DND-41 (cell line): ENCODE data around the gene NOS1.

Experiments
- ATAC-seq: fragments of 200-7000 bp; cut with Tn5 transposase; 3 replicates; pipeline ENCODE4 v1.9.1; 2021; ENCODE audit warnings: low read depth; ENCODE audit not compliant: insufficient read depth
- DNase-seq: peaks from one replicate; pipeline ENCODE4 v3.0.0-alpha.2; 2020
- H2AFZ ChIP-seq: 2 replicates; pipeline ENCODE4 v1.6.0; 2012; ENCODE audit warnings: low read depth, low read length
- H3K27ac ChIP-seq: 2 replicates; pipeline ENCODE4 v1.5.1; 2012; ENCODE audit warnings: low read length, inconsistent platforms
- H3K27me3 ChIP-seq: fragments of 200-600 bp; sonication (generic); 2 replicates; pipeline ENCODE4 v1.6.0; 2012; ENCODE audit warnings: low read length, mild to moderate bottlenecking, inconsistent platforms; ENCODE audit not compliant: insufficient read depth, poor library complexity
- H3K36me3 ChIP-seq: 2 replicates; pipeline ENCODE4 v1.5.1; 2012; ENCODE audit warnings: low read length, inconsistent platforms; ENCODE audit not compliant: insufficient read depth
- H3K4me1 ChIP-seq: 2 replicates; pipeline ENCODE4 v1.5.1; 2012; ENCODE audit warnings: mild to moderate bottlenecking, low read length; ENCODE audit not compliant: insufficient read depth
- H3K4me2 ChIP-seq: 2 replicates; pipeline ENCODE4 v1.6.0; 2012; ENCODE audit warnings: mild to moderate bottlenecking, moderate library complexity, low read length, inconsistent platforms; ENCODE audit not compliant: insufficient read depth
- H3K4me3 ChIP-seq, 2 experiments: fragments of 200-600 bp in 1 of 2; shearing (Covaris generic) in 1 of 2; 2 replicates each; pipeline ENCODE4 v1.5.1; 2012 to 2016; ENCODE audit warnings: inconsistent platforms in 2 of 2, low read length in 2 of 2, mild to moderate bottlenecking in 2 of 2, low read depth in 1 of 2, moderate library complexity in 1 of 2
- H3K79me2 ChIP-seq: 2 replicates; pipeline ENCODE4 v1.6.0; 2012; ENCODE audit warnings: low read length, inconsistent platforms; ENCODE audit not compliant: insufficient read depth
- H3K9ac ChIP-seq: 2 replicates; pipeline ENCODE4 v1.6.0; 2012; ENCODE audit warnings: low read depth, mild to moderate bottlenecking, inconsistent platforms, low read length, moderate library complexity
- H3K9me3 ChIP-seq: 2 replicates; pipeline ENCODE4 v1.5.1; 2012; ENCODE audit warnings: low read length, moderate library complexity, mild to moderate bottlenecking, inconsistent platforms; ENCODE audit not compliant: insufficient read depth, severe bottlenecking
- H4K20me1 ChIP-seq: 2 replicates; pipeline ENCODE4 v1.6.0; 2012; ENCODE audit warnings: low read length; ENCODE audit not compliant: insufficient read depth
- EZH2 ChIP-seq: IDR thresholded peaks from 3 replicates; pipeline ENCODE4 v1.6.1; 2012; ENCODE audit warnings: borderline replicate concordance, low read depth, mild to moderate bottlenecking, moderate library complexity, low read length, inconsistent platforms; ENCODE audit not compliant: severe bottlenecking
- TF ChIP-seq, protein P1 (sequence below): IDR thresholded peaks from 2 replicates; pipeline ENCODE4 v1.5.1; 2012; ENCODE audit warnings: borderline replicate concordance, low read length, moderate library complexity, mild to moderate bottlenecking; ENCODE audit not compliant: poor library complexity, severe bottlenecking; ENCODE audit errors: extremely low read depth

NOS1 gene

DNA sequence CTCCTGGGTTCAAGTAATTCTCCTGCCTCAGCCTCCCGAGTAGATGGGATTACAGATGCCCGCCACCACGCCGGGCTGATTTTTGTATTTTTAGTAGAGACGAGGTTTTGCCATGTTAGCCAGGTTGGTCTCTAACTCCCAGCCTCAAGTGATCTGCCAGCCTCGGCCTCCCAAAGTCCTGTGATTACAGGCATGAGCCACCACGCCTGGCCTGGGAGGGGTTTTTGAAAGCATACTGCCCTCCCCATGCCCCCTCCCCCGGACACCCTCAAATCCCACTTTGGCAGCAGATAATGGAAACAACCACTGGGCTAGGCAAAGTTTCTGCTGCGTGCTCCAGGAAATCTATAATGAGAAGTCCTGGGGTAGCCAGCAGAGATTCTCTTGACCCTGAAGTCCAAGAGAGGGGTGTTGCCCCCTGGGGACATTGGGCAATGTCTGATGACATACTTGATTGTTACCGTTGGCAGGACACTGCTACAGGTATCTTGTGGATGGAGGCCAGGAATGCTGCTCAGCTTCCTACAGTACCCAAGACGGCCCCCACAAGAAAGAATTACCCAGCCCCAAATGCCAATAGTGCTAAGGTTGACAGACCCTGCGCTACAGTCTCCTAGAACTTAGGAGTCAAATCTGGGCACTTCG lies 152.5 kb downstream of the NOS1 start:
- DNase-seq (no peak), ATAC-seq (no peak)
- H3K27ac ChIP-seq: no peak overlapping the region
- H3K9ac ChIP-seq: no peak overlapping the region
- no peaks in the 10 kb centered on the region for H3K9me3 ChIP-seq
- H3K36me3 ChIP-seq: no peaks in the 10 kb centered on the region
- no peaks in the 10 kb centered on the region; the same call in 1 of the 2 replicates for H4K20me1 ChIP-seq
- peaks cover 13% of the 10 kb centered on the region for H3K27me3 ChIP-seq
- no peaks in the 10 kb centered on the region for H3K4me1 ChIP-seq
- H2AFZ ChIP-seq: no peak overlapping the region
- TF ChIP-seq, protein P1, sequence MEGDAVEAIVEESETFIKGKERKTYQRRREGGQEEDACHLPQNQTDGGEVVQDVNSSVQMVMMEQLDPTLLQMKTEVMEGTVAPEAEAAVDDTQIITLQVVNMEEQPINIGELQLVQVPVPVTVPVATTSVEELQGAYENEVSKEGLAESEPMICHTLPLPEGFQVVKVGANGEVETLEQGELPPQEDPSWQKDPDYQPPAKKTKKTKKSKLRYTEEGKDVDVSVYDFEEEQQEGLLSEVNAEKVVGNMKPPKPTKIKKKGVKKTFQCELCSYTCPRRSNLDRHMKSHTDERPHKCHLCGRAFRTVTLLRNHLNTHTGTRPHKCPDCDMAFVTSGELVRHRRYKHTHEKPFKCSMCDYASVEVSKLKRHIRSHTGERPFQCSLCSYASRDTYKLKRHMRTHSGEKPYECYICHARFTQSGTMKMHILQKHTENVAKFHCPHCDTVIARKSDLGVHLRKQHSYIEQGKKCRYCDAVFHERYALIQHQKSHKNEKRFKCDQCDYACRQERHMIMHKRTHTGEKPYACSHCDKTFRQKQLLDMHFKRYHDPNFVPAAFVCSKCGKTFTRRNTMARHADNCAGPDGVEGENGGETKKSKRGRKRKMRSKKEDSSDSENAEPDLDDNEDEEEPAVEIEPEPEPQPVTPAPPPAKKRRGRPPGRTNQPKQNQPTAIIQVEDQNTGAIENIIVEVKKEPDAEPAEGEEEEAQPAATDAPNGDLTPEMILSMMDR: no peak
- no peak for TF ChIP-seq EZH2
- H3K4me3 ChIP-seq: no peak overlapping the region
- H3K79me2 ChIP-seq: no peaks in the 10 kb centered on the region
- no peak overlapping the region for H3K4me2 ChIP-seq

GRCh38 chr12:117208206-117208605 lies 153.2 kb downstream of the NOS1 start:
- Histone ChIP-seq H3K9me3 (no peaks in the 10 kb centered on the region), H3K36me3 (no peaks in the 10 kb centered on the region), H3K4me1 (no peaks in the 10 kb centered on the region), H4K20me1 (no peaks in the 10 kb centered on the region; the same call in 1 of the 2 replicates), H2AFZ (no peak overlapping the region), H3K9ac (no peak overlapping the region), H3K79me2 (no peaks in the 10 kb centered on the region), H3K4me3 (no peak overlapping the region), H3K4me2 (no peak overlapping the region), H3K27me3 (peaks cover 13% of the 10 kb centered on the region), H3K27ac (no peak overlapping the region)
- TF ChIP-seq EZH2: no peak
- DNase-seq (no peak), ATAC-seq (no peak)

- no peak overlapping the region for H3K4me2 ChIP-seq
- no peaks in the 10 kb centered on the region; the same call in 1 of the 2 replicates for H4K20me1 ChIP-seq
- no peaks in the 10 kb centered on the region for H3K9me3 ChIP-seq
- H3K4me1 ChIP-seq: no peaks in the 10 kb centered on the region
- H2AFZ ChIP-seq: no peak overlapping the region
- H3K27ac ChIP-seq: no peak overlapping the region
- H3K4me3 ChIP-seq: no peak overlapping the region
- H3K36me3 ChIP-seq: no peaks in the 10 kb centered on the region
- peaks cover 13% of the 10 kb centered on the region for H3K27me3 ChIP-seq
- ATAC-seq (no peak), DNase-seq (no peak)
- H3K9ac ChIP-seq: no peak overlapping the region
- no peaks in the 10 kb centered on the region for H3K79me2 ChIP-seq
- no peak for TF ChIP-seq EZH2
- TF ChIP-seq, protein P1: no peak
Measured at GRCh38 chr12:117207675-117208074, 153.8 kb downstream of the NOS1 start.

DNA sequence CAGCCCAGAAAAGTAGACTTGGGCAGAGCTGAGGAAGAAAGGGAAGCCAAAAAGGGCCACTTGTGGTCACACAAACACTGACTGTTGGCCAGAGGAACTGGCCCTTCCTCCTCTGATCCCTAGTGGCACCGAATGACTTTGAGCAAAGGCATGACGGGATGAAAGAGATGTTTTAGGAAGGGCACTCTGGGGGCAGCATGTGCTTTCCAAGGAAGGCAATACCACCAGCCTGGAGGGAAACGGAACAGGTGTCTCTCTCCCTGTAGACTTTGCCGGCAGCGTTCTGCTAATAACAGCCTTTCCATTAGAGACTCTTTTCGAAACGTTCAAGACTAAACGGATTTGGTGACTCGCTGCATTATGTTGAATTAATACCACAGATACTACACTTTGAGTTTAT lies 158.9 kb downstream of the NOS1 start:
- H4K20me1 ChIP-seq: no peaks in the 10 kb centered on the region
- no peak overlapping the region for H3K4me3 ChIP-seq
- ATAC-seq: no peak
- DNase-seq: no peak
- H3K9ac ChIP-seq: no peak overlapping the region
- H3K36me3 ChIP-seq: no peaks in the 10 kb centered on the region
- H3K4me2 ChIP-seq: no peak overlapping the region
- no peak overlapping the region for H3K27ac ChIP-seq
- H2AFZ ChIP-seq: no peak overlapping the region
- TF ChIP-seq, protein P1: no peak
- TF ChIP-seq EZH2: no peak
- H3K9me3 ChIP-seq: no peaks in the 10 kb centered on the region
- no peaks in the 10 kb centered on the region for H3K79me2 ChIP-seq
- H3K27me3 ChIP-seq: peaks cover 5% of the 10 kb centered on the region
- no peaks in the 10 kb centered on the region for H3K4me1 ChIP-seq
